Measurements from ENCODE around the gene CFAP77.

CFAP77 gene

DNA sequence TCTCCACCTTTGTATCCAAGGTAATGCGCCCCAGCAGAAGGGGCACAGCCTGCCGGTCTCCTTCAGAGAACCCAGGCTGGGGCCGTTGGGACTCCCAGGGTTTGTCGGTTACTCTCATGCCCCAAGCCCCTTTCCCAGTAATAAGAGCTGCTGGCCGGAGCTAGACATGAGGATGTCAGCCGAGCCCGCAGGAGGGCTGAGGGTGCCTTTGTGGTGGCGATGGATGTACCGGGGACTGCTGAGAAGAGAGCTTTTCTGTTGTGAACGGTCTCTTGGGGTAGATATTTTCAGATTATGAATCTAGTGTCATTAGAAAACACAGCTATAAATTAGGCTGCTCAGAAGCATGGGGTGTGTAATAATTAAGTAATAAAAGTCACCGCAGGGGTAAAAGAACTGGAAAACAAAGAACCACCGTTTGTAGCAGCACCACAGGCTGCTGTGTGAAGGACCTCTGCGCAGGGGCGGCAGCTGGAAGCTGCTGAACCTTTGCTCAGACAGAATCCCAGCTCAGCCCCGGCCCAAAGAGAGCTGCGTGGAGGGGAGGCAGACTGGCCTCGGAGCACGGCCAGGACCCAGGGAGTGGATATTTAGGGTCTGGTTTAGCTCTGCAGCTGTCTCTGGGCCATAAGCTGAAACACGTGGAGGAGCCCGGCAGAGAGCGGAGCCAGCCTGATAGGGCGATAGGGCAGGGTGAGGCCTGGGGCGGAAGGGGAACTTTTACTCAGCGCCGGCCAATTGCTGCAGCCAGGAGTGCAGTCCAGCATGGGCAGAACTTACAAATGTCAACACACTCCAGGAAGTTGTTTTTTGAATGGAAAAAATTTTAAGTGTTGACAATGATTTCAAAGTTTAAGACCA is 121.9 kb downstream of the CFAP77 start:
- DNase-seq (ENCODE audit: insufficient read length) (no peak), FAIRE-seq (no peak)
- TF ChIP-seq POLR2AphosphoS5 (IDR thresholded peaks at IDR 0.05; ENCODE audit: low read depth, low read length) (no peak), POLR2A (IDR thresholded peaks at IDR 0.05; ENCODE audit: low read depth, low read length) (no peak), TAF1 (IDR thresholded peaks at IDR 0.05; ENCODE audit: borderline replicate concordance, low read depth, low read length) (no peak)

- no peak for TF ChIP-seq TAF1 (IDR thresholded peaks at IDR 0.05; ENCODE audit: borderline replicate concordance, low read depth, low read length)
- TF ChIP-seq POLR2AphosphoS5 (IDR thresholded peaks at IDR 0.05; ENCODE audit: low read depth, low read length), result no peak
- no peak for TF ChIP-seq POLR2A (IDR thresholded peaks at IDR 0.05; ENCODE audit: low read depth, low read length)
These were observed 124.8 kb downstream of the CFAP77 start for GRCh38 chr9:132534832-132535231.

GRCh38 chr9:132536124-132536523 is 126.1 kb downstream of the CFAP77 start:
- no peak for DNase-seq (ENCODE audit: insufficient read length)
- no peak for FAIRE-seq
- TF ChIP-seq POLR2AphosphoS5 (IDR thresholded peaks at IDR 0.05; ENCODE audit: low read depth, low read length) (no peak), TAF1 (IDR thresholded peaks at IDR 0.05; ENCODE audit: borderline replicate concordance, low read depth, low read length) (no peak), POLR2A (IDR thresholded peaks at IDR 0.05; ENCODE audit: low read depth, low read length) (no peak)

More at GRCh38 chr9:132534832-132535231, 124.8 kb downstream of the CFAP77 start:
- FAIRE-seq, result no peak
- DNase-seq (ENCODE audit: insufficient read length), result no peak

- TF ChIP-seq TAF1 (IDR thresholded peaks at IDR 0.05; ENCODE audit: borderline replicate concordance, low read depth, low read length), result no peak
- no peak for TF ChIP-seq POLR2AphosphoS5 (IDR thresholded peaks at IDR 0.05; ENCODE audit: low read depth, low read length)
- no peak for TF ChIP-seq POLR2A (IDR thresholded peaks at IDR 0.05; ENCODE audit: low read depth, low read length)
- no peak for FAIRE-seq
- no peak for DNase-seq (ENCODE audit: insufficient read length)
These were observed 127.3 kb downstream of the CFAP77 start for GRCh38 chr9:132537352-132537751.

DNA sequence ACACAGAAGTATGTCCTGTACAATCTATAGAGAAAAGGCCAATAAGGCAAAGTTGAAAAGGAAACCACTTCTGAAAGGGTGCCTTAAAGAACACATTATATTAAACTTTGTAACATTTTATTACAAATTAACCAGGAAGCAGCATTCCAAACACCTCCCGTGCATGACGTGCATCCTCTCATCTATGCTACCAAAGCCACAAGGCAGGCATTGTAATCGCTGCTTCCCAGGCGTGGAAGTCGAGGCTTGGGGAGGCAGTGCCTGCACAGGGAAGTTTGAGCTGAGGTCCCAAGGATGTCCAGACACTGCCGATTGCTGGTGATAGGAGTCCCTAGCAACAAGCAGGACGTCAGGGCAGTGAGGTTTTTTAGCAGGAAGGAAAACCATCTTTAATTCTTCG is 128.1 kb downstream of the CFAP77 start:
- no peak for FAIRE-seq
- TF ChIP-seq POLR2A (IDR thresholded peaks at IDR 0.05; ENCODE audit: low read depth, low read length) (no peak), TAF1 (IDR thresholded peaks at IDR 0.05; ENCODE audit: borderline replicate concordance, low read depth, low read length) (no peak), POLR2AphosphoS5 (IDR thresholded peaks at IDR 0.05; ENCODE audit: low read depth, low read length) (no peak)
- DNase-seq (ENCODE audit: insufficient read length), result no peak

DNA sequence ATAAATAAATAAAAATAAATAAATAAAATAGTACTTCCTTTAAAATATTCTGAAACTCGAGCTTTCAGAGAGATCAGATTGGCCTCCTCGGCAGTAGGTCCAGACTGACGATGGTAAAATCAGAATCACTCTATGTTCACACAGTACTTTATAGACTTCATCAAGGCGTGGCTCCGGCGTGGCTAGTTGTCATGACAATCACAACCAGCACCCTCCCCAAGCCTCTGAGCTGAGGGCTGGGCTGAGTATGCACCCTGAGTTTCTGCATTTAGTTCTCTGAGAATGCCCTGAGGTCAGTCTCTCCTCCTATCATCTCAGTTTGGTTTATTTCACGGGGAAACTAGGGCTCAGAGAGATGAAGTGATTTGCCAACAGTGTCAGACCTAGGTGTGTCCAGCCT is 129.1 kb downstream of the CFAP77 start:
- DNase-seq (ENCODE audit: insufficient read length) (no peak), FAIRE-seq (no peak)
- no peak for TF ChIP-seq TAF1 (IDR thresholded peaks at IDR 0.05; ENCODE audit: borderline replicate concordance, low read depth, low read length)
- TF ChIP-seq POLR2AphosphoS5 (IDR thresholded peaks at IDR 0.05; ENCODE audit: low read depth, low read length), result no peak
- TF ChIP-seq POLR2A (IDR thresholded peaks at IDR 0.05; ENCODE audit: low read depth, low read length), result no peak

- FAIRE-seq (no peak), DNase-seq (ENCODE audit: insufficient read length) (no peak)
- no peak for TF ChIP-seq POLR2AphosphoS5 (IDR thresholded peaks at IDR 0.05; ENCODE audit: low read depth, low read length)
- TF ChIP-seq POLR2A (IDR thresholded peaks at IDR 0.05; ENCODE audit: low read depth, low read length), result no peak
- TF ChIP-seq TAF1 (IDR thresholded peaks at IDR 0.05; ENCODE audit: borderline replicate concordance, low read depth, low read length), result no peak
These were observed 131.0 kb downstream of the CFAP77 start for GRCh38 chr9:132541051-132541450.

- DNase-seq (ENCODE audit: insufficient read length), result no peak
- no peak for TF ChIP-seq POLR2AphosphoS5 (IDR thresholded peaks at IDR 0.05; ENCODE audit: low read depth, low read length)
- FAIRE-seq, result no peak
These were observed 132.1 kb downstream of the CFAP77 start for GRCh38 chr9:132541870-132542830.

GRCh38 chr9:132543251-132543650 is 133.2 kb downstream of the CFAP77 start:
- TF ChIP-seq POLR2AphosphoS5 (IDR thresholded peaks at IDR 0.05; ENCODE audit: low read depth, low read length), result no peak
- no peak for TF ChIP-seq TAF1 (IDR thresholded peaks at IDR 0.05; ENCODE audit: borderline replicate concordance, low read depth, low read length)
- TF ChIP-seq POLR2A (IDR thresholded peaks at IDR 0.05; ENCODE audit: low read depth, low read length), result no peak
- no peak for DNase-seq (ENCODE audit: insufficient read length)
- no peak for FAIRE-seq

DNA sequence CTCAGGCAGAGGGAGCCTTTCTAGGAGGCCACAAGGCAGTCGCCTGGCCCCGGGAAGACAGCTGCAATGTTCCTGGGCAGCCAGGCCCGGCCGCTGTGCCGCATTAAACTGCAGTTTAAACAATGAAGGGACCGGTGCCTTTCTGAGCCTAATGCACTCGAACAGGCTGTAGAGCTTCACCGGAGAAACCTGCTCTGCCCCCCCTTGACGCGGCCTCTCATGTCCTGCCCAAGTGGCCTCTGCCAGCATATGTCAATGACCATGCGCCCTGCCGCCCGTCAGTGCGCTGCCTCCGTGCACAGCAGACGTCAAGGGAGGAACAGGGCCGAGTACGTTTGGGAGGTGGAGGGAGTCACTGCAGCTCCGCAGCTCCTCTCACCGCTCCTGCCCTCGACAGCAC is 133.9 kb downstream of the CFAP77 start:
- DNase-seq (ENCODE audit: insufficient read length) (no peak), FAIRE-seq (no peak)
- no peak for TF ChIP-seq POLR2A (IDR thresholded peaks at IDR 0.05; ENCODE audit: low read depth, low read length)
- no peak for TF ChIP-seq POLR2AphosphoS5 (IDR thresholded peaks at IDR 0.05; ENCODE audit: low read depth, low read length)
- TF ChIP-seq TAF1 (IDR thresholded peaks at IDR 0.05; ENCODE audit: borderline replicate concordance, low read depth, low read length), result no peak

DNA sequence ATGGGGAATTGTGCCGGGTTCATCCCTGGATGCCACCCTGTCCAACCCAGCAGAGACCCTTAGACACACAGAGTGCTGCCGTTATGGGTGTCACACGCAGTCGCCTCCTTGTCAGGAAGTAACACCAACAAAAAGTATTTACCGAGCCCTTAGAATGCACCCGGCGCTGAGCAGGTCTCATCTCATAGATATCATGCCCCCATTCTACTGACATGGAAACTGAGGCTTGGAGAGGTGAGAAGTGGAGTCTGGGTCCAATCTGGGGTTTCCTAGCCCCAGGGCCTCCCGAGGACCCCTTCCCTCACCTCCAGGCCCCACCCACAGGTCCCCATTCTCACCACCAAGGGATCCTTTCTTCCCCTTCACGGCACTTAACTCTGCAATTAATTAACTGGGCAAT is 135.6 kb downstream of the CFAP77 start:
- DNase-seq (ENCODE audit: insufficient read length) (no peak), FAIRE-seq (no peak)
- TF ChIP-seq POLR2AphosphoS5 (IDR thresholded peaks at IDR 0.05; ENCODE audit: low read depth, low read length), result no peak
- TF ChIP-seq POLR2A (IDR thresholded peaks at IDR 0.05; ENCODE audit: low read depth, low read length), result no peak
- TF ChIP-seq TAF1 (IDR thresholded peaks at IDR 0.05; ENCODE audit: borderline replicate concordance, low read depth, low read length), result no peak

Data from GM12892 (cell line).